SK-N-SH (cell line): Measurements from ENCODE around the gene FGF10. TPM values are rescaled to one million over a fixed set of nuclear protein-coding genes. Genes with fewer than 3 reads are reported as not detected.

Source experiments
- CTCF ChIA-PET: fragments of 300-600, 350-600 bp; formaldehyde crosslinking; extraction: SDS; loops from one replicate; lab custom pipeline; 2021; lab: Yijun Ruan, JAX
- POLR2A ChIA-PET: fragments of 350-600 bp; sonication (Branson Sonifier 250); formaldehyde crosslinking; extraction: SDS; loops from one replicate; lab custom pipeline; 2020; ENCODE audit warnings: antibody characterized with exemption, inconsistent platforms; lab: Yijun Ruan, JAX
- DNase-seq: peaks from one replicate; pipeline ENCODE4 v3.0.0; 2012
- H2AFZ ChIP-seq: fragments of 200-600 bp; sonication (generic); 2 replicates; pipeline ENCODE4 v1.8.1; 2016; ENCODE audit warnings: antibody characterized with exemption, mild to moderate bottlenecking, low read depth
- H3F3A ChIP-seq: fragments of 200-600 bp; sonication (generic); replicated peaks from 2 replicates; pipeline ENCODE3; 2016; ENCODE audit warnings: antibody characterized with exemption, mild to moderate bottlenecking; ENCODE audit not compliant: insufficient read depth
- H3K27ac ChIP-seq, 2 experiments: fragments of 200-500 bp in 1 of 2; fragments of 200-600 bp in 1 of 2; sonication (Bioruptor generic) in 1 of 2; sonication (generic), shearing (Covaris generic) in 1 of 2; 2 replicates each; pipeline versions ENCODE4 v1.5.1 to v1.6.1; 2014 to 2016; ENCODE audit warnings: low read depth in 2 of 2, inconsistent platforms in 1 of 2, low read length in 1 of 2, mild to moderate bottlenecking in 1 of 2, mixed read lengths in 1 of 2
- H3K27me3 ChIP-seq: fragments of 200-600 bp; sonication (generic), shearing (Covaris generic); 2 replicates; pipeline ENCODE4 v1.6.1; 2016; ENCODE audit warnings: mixed run types; ENCODE audit not compliant: insufficient read depth
- H3K36me3 ChIP-seq, 2 experiments: fragments of 200-500 bp in 1 of 2; fragments of 200-600 bp in 1 of 2; sonication (Bioruptor generic) in 1 of 2; sonication (generic) in 1 of 2; replicated peaks in 1 of 2; 2 replicates each; pipeline versions ENCODE3 to v1.5.1; 2014 to 2016; ENCODE audit warnings: low read length in 1 of 2, mild to moderate bottlenecking in 1 of 2; ENCODE audit not compliant: insufficient read depth in 2 of 2, control insufficient read depth in 1 of 2
- H3K4me1 ChIP-seq, 2 experiments: fragments of 200-500 bp in 1 of 2; fragments of 200-600 bp in 1 of 2; sonication (Bioruptor generic) in 1 of 2; sonication (generic), shearing (Covaris generic) in 1 of 2; 2 replicates each; pipeline versions ENCODE4 v1.5.1 to v1.6.1; 2014 to 2016; ENCODE audit warnings: low read depth in 1 of 2, low read length in 1 of 2, mixed run types in 1 of 2; ENCODE audit not compliant: insufficient read depth in 2 of 2, control insufficient read depth in 1 of 2
- H3K4me2 ChIP-seq: fragments of 200-600 bp; sonication (generic), shearing (Covaris generic); 2 replicates; pipeline ENCODE4 v1.6.1; 2017; ENCODE audit warnings: mixed run types
- H3K4me3 ChIP-seq, 2 experiments: fragments of 200-500 bp in 1 of 2; fragments of 200-600 bp in 1 of 2; sonication (Bioruptor generic) in 1 of 2; sonication (generic), shearing (Covaris generic) in 1 of 2; 2 replicates each; pipeline versions ENCODE4 v1.5.1 to v1.8.1; 2014 to 2016; ENCODE audit warnings: low read depth in 2 of 2, inconsistent platforms in 1 of 2, low read length in 1 of 2, mild to moderate bottlenecking in 1 of 2, mixed read lengths in 1 of 2, moderate library complexity in 1 of 2
- H3K79me2 ChIP-seq: fragments of 200-600 bp; sonication (generic); 2 replicates; pipeline ENCODE4 v1.8.1; 2017; ENCODE audit warnings: mild to moderate bottlenecking; ENCODE audit not compliant: insufficient read depth
- H3K9ac ChIP-seq: fragments of 200-600 bp; sonication (generic); 2 replicates; pipeline ENCODE4 v1.6.1; 2017; ENCODE audit warnings: mixed run types
- H3K9me2 ChIP-seq: fragments of 200-600 bp; sonication (generic); 2 replicates; pipeline ENCODE4 v1.6.1; 2017; ENCODE audit warnings: mixed run types
- H3K9me3 ChIP-seq: fragments of 200-600 bp; sonication (generic); 2 replicates; pipeline ENCODE4 v1.6.1; 2017; ENCODE audit warnings: mixed run types, mild to moderate bottlenecking, moderate library complexity
- H4K20me1 ChIP-seq: fragments of 200-600 bp; sonication (generic); 2 replicates; pipeline ENCODE4 v1.6.1; 2017; ENCODE audit warnings: mild to moderate bottlenecking, mixed run types; ENCODE audit not compliant: insufficient read depth
- CHD2 ChIP-seq: fragments of 150-350 bp; IDR thresholded peaks from 2 replicates; pipeline ENCODE4 v1.6.1; 2018; ENCODE audit warnings: low read length; ENCODE audit not compliant: partially characterized antibody
- EP300 ChIP-seq, 2 experiments: IDR thresholded peaks; 2 replicates each; pipeline versions ENCODE4 v1.4.0 to v1.6.1; 2012; ENCODE audit warnings: borderline replicate concordance in 1 of 2, low read depth in 1 of 2, low read length in 1 of 2
- EZH2phosphoT487 ChIP-seq: fragments of 200-600 bp; sonication (generic); IDR thresholded peaks from 2 replicates; pipeline ENCODE4 v1.6.1; 2017; ENCODE audit warnings: low read depth, mixed run types, mild to moderate bottlenecking, antibody characterized with exemption, moderate library complexity, borderline replicate concordance
- FOSL2 ChIP-seq: IDR thresholded peaks from 2 replicates; pipeline ENCODE4 v1.4.0; 2012; ENCODE audit warnings: low read depth, mild to moderate bottlenecking, moderate library complexity, borderline replicate concordance
- FOXJ3 ChIP-seq: sonication (generic); formaldehyde crosslinking; IDR thresholded peaks from 2 replicates; pipeline ENCODE4 v1.5.1; 2020; ENCODE audit warnings: mild to moderate bottlenecking, missing genetic modification reagents
- FOXM1 ChIP-seq: IDR thresholded peaks from 2 replicates; pipeline ENCODE4 v1.4.0; 2012; ENCODE audit warnings: low read depth, mild to moderate bottlenecking
- GABPA ChIP-seq: IDR thresholded peaks from 2 replicates; pipeline ENCODE4 v1.4.0; 2012; ENCODE audit warnings: low read depth, mild to moderate bottlenecking
- GATA2 ChIP-seq: sonication (generic); formaldehyde crosslinking; IDR thresholded peaks from 2 replicates; pipeline ENCODE4 v1.5.0; 2020; ENCODE audit warnings: mild to moderate bottlenecking, missing genetic modification reagents
- JUND ChIP-seq: IDR thresholded peaks from 2 replicates; pipeline ENCODE4 v1.4.0; 2012
- MEF2A ChIP-seq: IDR thresholded peaks from 2 replicates; pipeline ENCODE4 v1.4.0; 2012; ENCODE audit warnings: low read depth, borderline replicate concordance
- MXI1 ChIP-seq: IDR thresholded peaks from 2 replicates; pipeline ENCODE4 v1.6.1; 2012; ENCODE audit warnings: mild to moderate bottlenecking, low read depth, low read length, improper control_type of control experiment
- NFIC ChIP-seq: IDR thresholded peaks from 2 replicates; pipeline ENCODE4 v1.4.0; 2012; ENCODE audit warnings: borderline replicate concordance
- NRF1 ChIP-seq: IDR thresholded peaks from 2 replicates; pipeline ENCODE4 v1.6.1; 2012; ENCODE audit warnings: low read depth, mild to moderate bottlenecking, low read length
- PBX3 ChIP-seq: IDR thresholded peaks from 2 replicates; pipeline ENCODE4; 2012
- POLR2AphosphoS5 ChIP-seq: IDR thresholded peaks from 2 replicates; pipeline ENCODE4 v1.6.1; 2012; ENCODE audit warnings: low read depth, low read length
- RAD21 ChIP-seq: IDR thresholded peaks from 2 replicates; pipeline ENCODE4 v1.6.1; 2012; ENCODE audit warnings: mild to moderate bottlenecking, low read length
- RCOR1 ChIP-seq: fragments of 150-350 bp; IDR thresholded peaks from 2 replicates; pipeline ENCODE4 v1.6.1; 2017; ENCODE audit warnings: antibody characterized with exemption, low read length
- RFX5 ChIP-seq: IDR thresholded peaks from 2 replicates; pipeline ENCODE4 v1.6.1; 2012; ENCODE audit warnings: mild to moderate bottlenecking, improper control_type of control experiment, low read length
- RXRA ChIP-seq: IDR thresholded peaks from 2 replicates; pipeline ENCODE4 v1.4.0; 2012; ENCODE audit warnings: low read depth, mild to moderate bottlenecking, borderline replicate concordance
- SIN3A ChIP-seq: IDR thresholded peaks from 2 replicates; pipeline ENCODE4 v1.6.1; 2012; ENCODE audit warnings: low read depth, mild to moderate bottlenecking, low read length, moderate library complexity, borderline replicate concordance
- TAF1 ChIP-seq: IDR thresholded peaks from 2 replicates; pipeline ENCODE4 v1.6.1; 2012; ENCODE audit warnings: low read depth, mild to moderate bottlenecking, low read length, moderate library complexity, borderline replicate concordance
- TCF12 ChIP-seq: IDR thresholded peaks from 2 replicates; pipeline ENCODE4 v1.4.0; 2012
- TEAD4 ChIP-seq: IDR thresholded peaks from 2 replicates; pipeline ENCODE4 v1.4.0; 2012; ENCODE audit warnings: mild to moderate bottlenecking, borderline replicate concordance; ENCODE audit not compliant: insufficient read depth
- USF1 ChIP-seq: IDR thresholded peaks from 2 replicates; pipeline ENCODE4 v1.4.0; 2012; ENCODE audit warnings: low read depth, borderline replicate concordance
- USF2 ChIP-seq: fragments of 150-350 bp; IDR thresholded peaks from 2 replicates; pipeline ENCODE4 v1.6.1; 2017; ENCODE audit warnings: antibody characterized with exemption, low read length, low read depth, borderline replicate concordance
- WGBS: methylation state at CpG from one replicate; pipeline ENCODE4 v1.1.6; 2017; ENCODE audit warnings: low lambda C conversion rate; 5-methylcytosine and 5-hydroxymethylcytosine counted together
- polyA plus RNA-seq, 3 experiments: library from polyadenylated mRNA; depleted of rRNA; stranded (reverse); fragments of >200 nt; gene quantifications; 2 replicates each; pipeline ENCODE4 v1.2.3, GENCODE V29; 2012
- TF ChIP-seq, protein P1 (sequence below): IDR thresholded peaks from 2 replicates; pipeline ENCODE4 v1.4.0; 2012; ENCODE audit warnings: low read depth

The FGF10 gene
- polyA plus RNA-seq, 1 of the 3 experiments (the other 2 are of a cell fraction): not detected

DNA sequence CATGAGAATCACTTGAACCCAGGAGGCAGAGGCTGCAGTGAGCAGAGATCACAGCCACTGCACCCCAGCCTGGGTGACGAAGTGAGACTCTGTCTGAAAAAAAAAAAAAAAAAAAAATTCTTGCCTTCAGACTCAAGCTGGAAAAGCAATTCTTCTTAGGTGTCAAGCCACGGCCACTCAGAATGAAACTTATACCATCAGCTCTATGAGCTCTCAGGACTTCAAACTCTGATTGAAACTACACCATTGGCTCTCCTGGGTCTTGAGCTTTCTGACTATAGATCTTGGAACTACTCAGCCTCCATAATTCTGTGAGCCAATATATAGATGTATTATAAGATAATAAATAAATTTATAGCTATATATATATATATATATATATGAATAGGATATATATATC lies 12.9 kb upstream of the FGF10 start:
- Histone ChIP-seq H4K20me1 (no peaks in the 10 kb centered on the region), H2AFZ (no peak overlapping the region), H3K9me3 (no peaks in the 10 kb centered on the region), H3K27me3 (no peaks in the 10 kb centered on the region), H3K9ac (no peak overlapping the region), H3K9me2 (no peaks in the 10 kb centered on the region), H3K4me2 (no peak overlapping the region), H3F3A (no peaks in the 10 kb centered on the region), H3K36me3 (no peaks in the 10 kb centered on the region), H3K27ac (no peak overlapping the region), H3K4me3 (no peak overlapping the region), H3K79me2 (no peaks in the 10 kb centered on the region), H3K4me1 (no peaks in the 10 kb centered on the region)
- CTCF ChIA-PET: no interaction called here
- TF ChIP-seq FOXJ3 (CRISPR knock-in tag) (no peak), GABPA (no peak), TEAD4 (no peak), SIN3A (no peak), TCF12 (no peak), FOXM1 (no peak), NRF1 (no peak), CHD2 (no peak), NFIC (no peak), RCOR1 (no peak), RAD21 (no peak), JUND (no peak)
- TF ChIP-seq, protein P1, sequence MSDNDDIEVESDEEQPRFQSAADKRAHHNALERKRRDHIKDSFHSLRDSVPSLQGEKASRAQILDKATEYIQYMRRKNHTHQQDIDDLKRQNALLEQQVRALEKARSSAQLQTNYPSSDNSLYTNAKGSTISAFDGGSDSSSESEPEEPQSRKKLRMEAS: no peak
- WGBS: 0% methylated on average over 2 of the region's 2 CpGs
- POLR2A ChIA-PET: no interaction called here
- no peak for DNase-seq

GRCh38 chr5:44401611-44402010 lies 12.4 kb upstream of the FGF10 start:
- Histone ChIP-seq H3K4me2 (no peak overlapping the region), H3K9me3 (no peaks in the 10 kb centered on the region), H3K9me2 (no peaks in the 10 kb centered on the region), H3K4me1 (no peaks in the 10 kb centered on the region), H4K20me1 (no peaks in the 10 kb centered on the region), H3K4me3 (no peak overlapping the region), H3F3A (no peaks in the 10 kb centered on the region), H3K27ac (no peak overlapping the region), H3K79me2 (no peaks in the 10 kb centered on the region), H2AFZ (no peak overlapping the region), H3K9ac (no peak overlapping the region), H3K27me3 (no peaks in the 10 kb centered on the region), H3K36me3 (no peaks in the 10 kb centered on the region)
- DNase-seq: no peak
- TF ChIP-seq SIN3A (no peak), GABPA (no peak), RXRA (no peak), MXI1 (no peak), CHD2 (no peak), USF2 (no peak), MEF2A (no peak), FOSL2 (no peak), TAF1 (no peak), USF1 (no peak), EZH2phosphoT487 (no peak), POLR2AphosphoS5 (no peak), EP300 (IDR thresholded peaks at IDR 0.05; ENCODE audit: borderline replicate concordance in 1 of 2, low read depth in 1 of 2, low read length in 1 of 2) (no peak), RFX5 (no peak), TCF12 (no peak), NRF1 (no peak), PBX3 (no peak), TEAD4 (no peak), GATA2 (CRISPR knock-in tag) (no peak)
- 6% methylated on average over 4 of the region's 4 CpGs for WGBS
- POLR2A ChIA-PET: no interaction called here
- CTCF ChIA-PET: no interaction called here
